ENCODE data around the gene SCMH1.
A peak's percentile ranks its signal among the peaks of the same experiment; 100 is the strongest.
"Not testable (repeated sequence)": the region's sequence is repeated elsewhere in the genome, so short reads cannot be mapped to it uniquely, and the experiment has no call there.

The SCMH1 gene

GRCh38 chr1:41211608-41212007, 30.5 kb downstream of the SCMH1 start:
- H3K36me3 ChIP-seq (ENCODE audit: control insufficient read depth in 2 of 2, insufficient read depth in 1 of 2, low read length in 2 of 2); H3K27ac ChIP-seq (ENCODE audit: extremely low read depth, low read depth, low read length); H3K4me1 ChIP-seq (ENCODE audit: control insufficient read depth, insufficient read depth, low read length); POLR2A ChIA-PET; H3K4me3 ChIP-seq (ENCODE audit: low read depth, low read length); CTCF ChIA-PET; H3K9me3 ChIP-seq (ENCODE audit: control insufficient read depth, insufficient read depth, low read depth, low read length): not testable (repeated sequence)
- TF ChIP-seq ZNF146 (tag by site-specific recombination; IDR thresholded peaks at IDR 0.05): peak; percentile 63

GRCh38 chr1:41207053-41207452, 35.1 kb downstream of the SCMH1 start:
- peaks cover 0 to 12% of the 10 kb centered on the region in 2 experiments; a peak in 2 of 3 replicates for H3K36me3 ChIP-seq (ENCODE audit: control insufficient read depth in 2 of 2, insufficient read depth in 1 of 2, low read length in 2 of 2)
- H3K27ac ChIP-seq (ENCODE audit: extremely low read depth, low read depth, low read length); H3K4me3 ChIP-seq (ENCODE audit: low read depth, low read length); H3K9me3 ChIP-seq (ENCODE audit: control insufficient read depth, insufficient read depth, low read depth, low read length); H3K4me1 ChIP-seq (ENCODE audit: control insufficient read depth, insufficient read depth, low read length); POLR2A ChIA-PET: not testable (repeated sequence)
- peak; percentile 51 for TF ChIP-seq ZNF529 (tag by site-specific recombination; IDR thresholded peaks at IDR 0.05; ENCODE audit: insufficient replicate concordance)
- CTCF ChIA-PET: interaction anchor here (0.6 kb wide), 1 partner anchor 17 kb away, joined by 3 read pairs; no protein-coding TSS in a partner anchor

DNA sequence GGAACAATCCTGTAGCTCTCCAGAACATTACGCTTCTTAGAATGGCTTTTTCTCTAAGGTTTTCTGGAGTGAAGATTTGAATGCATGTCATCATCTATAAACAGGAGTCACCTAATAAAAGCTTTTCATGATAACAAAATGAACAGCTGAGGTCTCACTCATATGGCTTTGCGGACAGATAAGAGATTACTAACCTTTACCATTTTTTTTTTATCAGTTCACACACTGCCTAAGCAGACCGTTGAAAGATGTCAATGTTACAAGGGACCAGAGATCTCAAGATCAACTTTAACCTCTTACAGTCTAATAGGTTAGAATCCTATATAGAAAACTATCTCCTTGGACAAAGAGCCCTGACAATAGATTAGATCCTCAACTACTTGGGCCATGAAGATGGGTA, 41.4 kb downstream of the SCMH1 start:
- CTCF ChIA-PET: no interaction called here
- Histone ChIP-seq H3K27ac (ENCODE audit: extremely low read depth, low read depth, low read length) (no peak overlapping the region), H3K9me3 (ENCODE audit: control insufficient read depth, insufficient read depth, low read depth, low read length) (no peaks in the 10 kb centered on the region), H3K36me3 (ENCODE audit: control insufficient read depth in 2 of 2, insufficient read depth in 1 of 2, low read length in 2 of 2) (peaks cover 0 to 12% of the 10 kb centered on the region in 2 experiments; a peak in 2 of 3 replicates), H3K4me3 (ENCODE audit: low read depth, low read length) (no peak overlapping the region), H3K4me1 (ENCODE audit: control insufficient read depth, insufficient read depth, low read length) (no peaks in the 10 kb centered on the region)
- POLR2A ChIA-PET: no interaction called here
- TF ChIP-seq FEZF1 (tag by site-specific recombination; IDR thresholded peaks at IDR 0.05) (peak; percentile 53), ZNF639 (tag by site-specific recombination; IDR thresholded peaks at IDR 0.05) (no peak), BCL11A (tag by site-specific recombination; IDR thresholded peaks at IDR 0.05; ENCODE audit: low read depth) (no peak), ZNF354C (tag by site-specific recombination; IDR thresholded peaks at IDR 0.05; ENCODE audit: borderline replicate concordance, low read depth) (no peak)

GRCh38 chr1:41199375-41199774, 42.7 kb downstream of the SCMH1 start:
- ChIA-PET CTCF (no interaction called here), POLR2A (interaction anchor here (0.6 to 0.7 kb wide), 2 partner anchors 17 to 160 kb away, joined by 3 to 6 read pairs; no protein-coding TSS in a partner anchor)
- H3K9me3 ChIP-seq (ENCODE audit: control insufficient read depth, insufficient read depth, low read depth, low read length): no peaks in the 10 kb centered on the region
- TF ChIP-seq ZNF777 (tag by site-specific recombination; IDR thresholded peaks at IDR 0.05; ENCODE audit: borderline replicate concordance): no peak
- no peak for TF ChIP-seq ZBTB8A (tag by site-specific recombination; IDR thresholded peaks at IDR 0.05)
- TF ChIP-seq, protein P1, sequence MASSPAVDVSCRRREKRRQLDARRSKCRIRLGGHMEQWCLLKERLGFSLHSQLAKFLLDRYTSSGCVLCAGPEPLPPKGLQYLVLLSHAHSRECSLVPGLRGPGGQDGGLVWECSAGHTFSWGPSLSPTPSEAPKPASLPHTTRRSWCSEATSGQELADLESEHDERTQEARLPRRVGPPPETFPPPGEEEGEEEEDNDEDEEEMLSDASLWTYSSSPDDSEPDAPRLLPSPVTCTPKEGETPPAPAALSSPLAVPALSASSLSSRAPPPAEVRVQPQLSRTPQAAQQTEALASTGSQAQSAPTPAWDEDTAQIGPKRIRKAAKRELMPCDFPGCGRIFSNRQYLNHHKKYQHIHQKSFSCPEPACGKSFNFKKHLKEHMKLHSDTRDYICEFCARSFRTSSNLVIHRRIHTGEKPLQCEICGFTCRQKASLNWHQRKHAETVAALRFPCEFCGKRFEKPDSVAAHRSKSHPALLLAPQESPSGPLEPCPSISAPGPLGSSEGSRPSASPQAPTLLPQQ (tag by site-specific recombination; IDR thresholded peaks at IDR 0.05): no peak
- no peak for TF ChIP-seq ZNF416 (tag by site-specific recombination; IDR thresholded peaks at IDR 0.05)
- TF ChIP-seq ZNF350 (tag by site-specific recombination; IDR thresholded peaks at IDR 0.05): no peak
- no peak for TF ChIP-seq PBX3 (CRISPR knock-in tag; IDR thresholded peaks at IDR 0.05)
- TF ChIP-seq ZBTB6 (tag by site-specific recombination; IDR thresholded peaks at IDR 0.05): no peak
- no peak for TF ChIP-seq SETDB1 (IDR thresholded peaks at IDR 0.05; ENCODE audit: insufficient read length, low read length)
- no peak for TF ChIP-seq ZNF514 (tag by site-specific recombination; IDR thresholded peaks at IDR 0.05)
- no peak for TF ChIP-seq ZSCAN23 (tag by site-specific recombination; IDR thresholded peaks at IDR 0.05)
- no peak for TF ChIP-seq TRIM28 (IDR thresholded peaks at IDR 0.05; ENCODE audit: borderline replicate concordance, low read length)
- TF ChIP-seq YY1 (tag by site-specific recombination; IDR thresholded peaks at IDR 0.05): no peak
- no peak for TF ChIP-seq ZSCAN4 (tag by site-specific recombination; IDR thresholded peaks at IDR 0.05)
- no peak for TF ChIP-seq ZNF223 (tag by site-specific recombination; IDR thresholded peaks at IDR 0.05)
- H3K36me3 ChIP-seq (ENCODE audit: control insufficient read depth in 2 of 2, insufficient read depth in 1 of 2, low read length in 2 of 2): peaks cover 0 to 5% of the 10 kb centered on the region in 2 experiments; a peak in 2 of 3 replicates
- H3K27ac ChIP-seq (ENCODE audit: extremely low read depth, low read depth, low read length): no peak overlapping the region
- H3K4me3 ChIP-seq (ENCODE audit: low read depth, low read length): no peak overlapping the region
- no peaks in the 10 kb centered on the region for H3K4me1 ChIP-seq (ENCODE audit: control insufficient read depth, insufficient read depth, low read length)
